H1 (cell line): Measurements from ENCODE around the gene XPO6.
"Not testable (repeated sequence)": the region's sequence is repeated elsewhere in the genome, so short reads cannot be mapped to it uniquely, and the experiment has no call there.

Source experiments
- CTCF ChIP-seq, 3 experiments: IDR thresholded peaks; 1 replicate in 2 of 3; 2 replicates in 1 of 3; pipeline versions ENCODE4 v1.5.1 to v1.6.1; 2011; ENCODE audit warnings: low read length in 3 of 3, mild to moderate bottlenecking in 3 of 3, inconsistent platforms in 2 of 3, low read depth in 1 of 3, moderate library complexity in 1 of 3; ENCODE audit not compliant: insufficient read depth in 1 of 3; ENCODE audit errors: control extremely low read depth in 1 of 3
- POLR2A ChIP-seq, 2 experiments: IDR thresholded peaks; 1 replicate in 1 of 2; 2 replicates in 1 of 2; pipeline ENCODE4 v1.6.1; 2011; ENCODE audit warnings: low read depth in 2 of 2, low read length in 2 of 2, mild to moderate bottlenecking in 2 of 2; ENCODE audit errors: control extremely low read depth in 1 of 2
- TEAD4 ChIP-seq: IDR thresholded peaks from 2 replicates; pipeline ENCODE4 v1.6.1; 2012; ENCODE audit warnings: low read depth, low read length, inconsistent platforms, mixed read lengths

GRCh38 chr16:28115866-28116265 lies 95.9 kb downstream of the XPO6 start:
- not testable (repeated sequence) for TF ChIP-seq POLR2A (IDR thresholded peaks at IDR 0.05; ENCODE audit: control extremely low read depth in 1 of 2, low read depth in 2 of 2, low read length in 2 of 2); CTCF (IDR thresholded peaks at IDR 0.05; ENCODE audit: control extremely low read depth in 1 of 3, insufficient read depth in 1 of 3, low read depth in 1 of 3, low read length in 3 of 3); TEAD4
